Keratinocyte (primary cell): ENCODE results near the gene UBE2D3. TPM values are rescaled to one million over a fixed set of nuclear protein-coding genes. Genes with fewer than 3 reads are reported as not detected.

Experiments used
- DNase-seq: peaks from one replicate; pipeline ENCODE4 v3.0.0-alpha.2; 2011; ENCODE audit warnings: low read depth, missing footprints, low spot score
- FAIRE-seq: peaks from 2 replicates; lab custom pipeline; 2011; peaks lifted over from hg19 to GRCh38; lab: Jason Lieb, UNC
- H2AFZ ChIP-seq: 2 replicates; pipeline ENCODE4 v1.6.0; 2012; ENCODE audit warnings: low read length, control low read depth, inconsistent platforms; ENCODE audit not compliant: control insufficient read depth
- H3K27ac ChIP-seq: 2 replicates; pipeline ENCODE4 v1.5.1; 2011; ENCODE audit warnings: low read length; ENCODE audit not compliant: control insufficient read depth, insufficient read depth
- H3K27me3 ChIP-seq: 3 replicates; pipeline ENCODE4 v1.6.0; 2011; ENCODE audit warnings: low read length; ENCODE audit not compliant: control insufficient read depth, insufficient read depth; ENCODE audit errors: extremely low read depth
- H3K36me3 ChIP-seq, 2 experiments: 2 replicates in 1 of 2; 3 replicates in 1 of 2; pipeline ENCODE4 v1.5.1; 2011; ENCODE audit warnings: low read length in 2 of 2, mild to moderate bottlenecking in 1 of 2; ENCODE audit not compliant: control insufficient read depth in 2 of 2, insufficient read depth in 2 of 2; ENCODE audit errors: extremely low read depth in 1 of 2
- H3K4me1 ChIP-seq: 3 replicates; pipeline ENCODE4 v1.5.1; 2011; ENCODE audit warnings: low read length; ENCODE audit not compliant: control insufficient read depth, insufficient read depth; ENCODE audit errors: extremely low read depth
- H3K4me2 ChIP-seq: 3 replicates; pipeline ENCODE4 v1.6.0; 2011; ENCODE audit warnings: low read depth, low read length; ENCODE audit not compliant: control insufficient read depth, insufficient read depth; ENCODE audit errors: extremely low read depth
- H3K4me3 ChIP-seq, 3 experiments: fragments of 200-600 bp in 1 of 3; sonication (generic) in 1 of 3; 2 replicates in 2 of 3; 3 replicates in 1 of 3; pipeline ENCODE4 v1.5.1; 2011 to 2016; ENCODE audit warnings: low read length in 3 of 3, mild to moderate bottlenecking in 3 of 3, control low read depth in 2 of 3, inconsistent platforms in 1 of 3, low read depth in 1 of 3, mixed read lengths in 1 of 3, mixed run types in 1 of 3, moderate library complexity in 1 of 3; ENCODE audit not compliant: control insufficient read depth in 2 of 3, insufficient read depth in 2 of 3; ENCODE audit errors: extremely low read depth in 1 of 3
- H3K79me2 ChIP-seq: 2 replicates; pipeline ENCODE4 v1.6.0; 2012; ENCODE audit warnings: low read length; ENCODE audit not compliant: control insufficient read depth, insufficient read depth
- H3K9ac ChIP-seq: 3 replicates; pipeline ENCODE4 v1.6.0; 2011; ENCODE audit warnings: low read length; ENCODE audit not compliant: control insufficient read depth, insufficient read depth; ENCODE audit errors: extremely low read depth
- H3K9me1 ChIP-seq: 3 replicates; pipeline ENCODE4 v1.6.0; 2011; ENCODE audit warnings: low read length; ENCODE audit not compliant: control insufficient read depth, insufficient read depth; ENCODE audit errors: extremely low read depth
- H3K9me3 ChIP-seq: 2 replicates; pipeline ENCODE4 v1.5.1; 2012; ENCODE audit warnings: low read depth, low read length; ENCODE audit not compliant: control insufficient read depth
- H4K20me1 ChIP-seq: 3 replicates; pipeline ENCODE4 v1.6.0; 2011; ENCODE audit warnings: low read length; ENCODE audit not compliant: control insufficient read depth, insufficient read depth; ENCODE audit errors: extremely low read depth
- EZH2 ChIP-seq: IDR thresholded peaks from one replicate; pipeline ENCODE4 v1.6.1; 2012; ENCODE audit warnings: inconsistent platforms, mild to moderate bottlenecking, low read length, moderate library complexity
- dilution Hi-C: fragments of 300-500 bp; cut with MboI; formaldehyde crosslinking; loops from one replicate; pipeline ENCODE4 v1.7.0; 2020; ENCODE audit warnings: low sequenced_read_pairs; ENCODE audit not compliant: extremely low pct_ligation_motif_present
- polyA plus RNA-seq, 5 experiments: library from polyadenylated mRNA; depleted of rRNA in 3 of 5; stranded (reverse) in 3 of 5; stranded (forward) in 1 of 5; unstranded in 1 of 5; fragments of >200 nt; gene quantifications; 1 replicate in 1 of 5; 2 replicates in 3 of 5; 3 replicates in 1 of 5; pipeline versions ENCODE4 v1.2.1 to v1.2.3, GENCODE V29; 2011 to 2012; ENCODE audit warnings: missing spikeins in 2 of 5, low read depth in 1 of 5, low replicate concordance in 1 of 5
- TF ChIP-seq, protein P1 (sequence below), 3 experiments: IDR thresholded peaks in 1 of 3; conservative IDR thresholded peaks in 1 of 3; optimal IDR thresholded peaks in 1 of 3; 2 replicates in 2 of 3; 3 replicates in 1 of 3; pipeline versions ENCODE3 to v1.5.1; 2011; ENCODE audit warnings: low read length in 3 of 3, mild to moderate bottlenecking in 3 of 3, moderate library complexity in 2 of 3, control low read depth in 1 of 3, inconsistent platforms in 1 of 3; ENCODE audit not compliant: insufficient read depth in 2 of 3; ENCODE audit errors: extremely low read depth in 1 of 3

UBE2D3 gene
- polyA plus RNA-seq, 1 donor (not counting 4 experiments of a cell fraction or from before 2014, with no cell fraction given): 567 TPM

DNA sequence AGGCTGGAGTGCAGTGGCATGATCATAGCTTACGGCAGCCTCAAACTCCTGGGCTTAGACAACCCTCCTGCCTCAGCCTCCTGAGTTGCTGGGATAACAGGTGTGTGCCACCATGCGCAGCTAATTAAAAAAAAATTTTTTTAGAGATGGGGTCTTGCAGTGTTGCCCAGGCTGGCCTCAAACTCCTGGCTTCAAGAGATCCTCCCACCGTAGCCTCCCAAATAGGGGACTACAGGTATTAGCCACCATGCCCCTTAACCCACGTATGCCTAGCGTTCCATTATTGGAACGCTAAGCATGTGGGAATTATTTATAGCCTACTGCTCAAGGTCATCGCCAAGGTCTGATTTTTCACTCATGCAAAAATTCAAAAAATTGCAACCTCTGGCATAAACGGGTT, 20.3 kb upstream of the UBE2D3 start:
- Histone ChIP-seq H2AFZ (no peak overlapping the region), H4K20me1 (no peaks in the 10 kb centered on the region), H3K9me3 (no peaks in the 10 kb centered on the region), H3K27me3 (no peaks in the 10 kb centered on the region), H3K9ac (no peak overlapping the region), H3K4me2 (no peak overlapping the region), H3K9me1 (no peaks in the 10 kb centered on the region), H3K4me1 (no peaks in the 10 kb centered on the region), H3K4me3 (no peak overlapping the region), H3K79me2 (no peaks in the 10 kb centered on the region), H3K36me3 (no peaks in the 10 kb centered on the region), H3K27ac (no peak overlapping the region)
- DNase-seq (no peak), FAIRE-seq (no peak)
- dilution Hi-C loops: no loop called here
- no peak for TF ChIP-seq EZH2
- TF ChIP-seq, protein P1, sequence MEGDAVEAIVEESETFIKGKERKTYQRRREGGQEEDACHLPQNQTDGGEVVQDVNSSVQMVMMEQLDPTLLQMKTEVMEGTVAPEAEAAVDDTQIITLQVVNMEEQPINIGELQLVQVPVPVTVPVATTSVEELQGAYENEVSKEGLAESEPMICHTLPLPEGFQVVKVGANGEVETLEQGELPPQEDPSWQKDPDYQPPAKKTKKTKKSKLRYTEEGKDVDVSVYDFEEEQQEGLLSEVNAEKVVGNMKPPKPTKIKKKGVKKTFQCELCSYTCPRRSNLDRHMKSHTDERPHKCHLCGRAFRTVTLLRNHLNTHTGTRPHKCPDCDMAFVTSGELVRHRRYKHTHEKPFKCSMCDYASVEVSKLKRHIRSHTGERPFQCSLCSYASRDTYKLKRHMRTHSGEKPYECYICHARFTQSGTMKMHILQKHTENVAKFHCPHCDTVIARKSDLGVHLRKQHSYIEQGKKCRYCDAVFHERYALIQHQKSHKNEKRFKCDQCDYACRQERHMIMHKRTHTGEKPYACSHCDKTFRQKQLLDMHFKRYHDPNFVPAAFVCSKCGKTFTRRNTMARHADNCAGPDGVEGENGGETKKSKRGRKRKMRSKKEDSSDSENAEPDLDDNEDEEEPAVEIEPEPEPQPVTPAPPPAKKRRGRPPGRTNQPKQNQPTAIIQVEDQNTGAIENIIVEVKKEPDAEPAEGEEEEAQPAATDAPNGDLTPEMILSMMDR (optimal IDR thresholded peaks at IDR 0.05 in 1 of 3, IDR thresholded peaks at IDR 0.05 in 1 of 3, conservative IDR thresholded peaks at IDR 0.05 in 1 of 3; ENCODE audit: extremely low read depth in 1 of 3, insufficient read depth in 2 of 3, low read length in 3 of 3): no peak

DNA sequence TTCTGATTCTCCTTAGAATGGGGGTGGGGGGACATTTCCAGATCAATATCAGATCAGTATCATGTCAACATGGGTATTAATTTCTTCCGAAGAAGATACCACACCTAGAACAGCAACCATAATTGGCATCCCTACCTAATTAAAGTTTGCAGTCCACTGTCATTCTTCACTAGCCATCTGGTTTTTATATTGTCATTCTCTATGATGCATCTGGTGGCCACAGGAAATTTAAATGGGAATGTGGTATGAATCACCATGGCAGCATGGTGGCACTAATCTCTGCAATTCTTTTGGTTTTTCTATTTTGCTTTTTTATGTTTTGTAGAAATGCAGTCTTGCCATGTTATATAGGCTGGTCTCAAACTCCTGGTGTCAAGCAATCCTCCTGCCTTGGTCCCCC, 16.6 kb upstream of the UBE2D3 start:
- FAIRE-seq: no peak

More for the DNA sequence above, 16.6 kb upstream of the UBE2D3 start:
- no peaks in the 10 kb centered on the region for H4K20me1 ChIP-seq
- no peaks in the 10 kb centered on the region for H3K27me3 ChIP-seq
- dilution Hi-C loops: no loop called here
- H3K9me3 ChIP-seq: no peaks in the 10 kb centered on the region
- no peaks in the 10 kb centered on the region for H3K36me3 ChIP-seq
- no peak overlapping the region for H3K27ac ChIP-seq
- H3K9me1 ChIP-seq: no peaks in the 10 kb centered on the region
- DNase-seq: no peak
- TF ChIP-seq, protein P1 (optimal IDR thresholded peaks at IDR 0.05 in 1 of 3, IDR thresholded peaks at IDR 0.05 in 1 of 3, conservative IDR thresholded peaks at IDR 0.05 in 1 of 3; ENCODE audit: extremely low read depth in 1 of 3, insufficient read depth in 2 of 3, low read length in 3 of 3): no peak
- TF ChIP-seq EZH2: no peak
- H3K4me2 ChIP-seq: no peak overlapping the region
- no peak overlapping the region for H3K9ac ChIP-seq
- no peaks in the 10 kb centered on the region for H3K4me1 ChIP-seq
- H3K4me3 ChIP-seq: no peak overlapping the region
- H3K79me2 ChIP-seq: no peaks in the 10 kb centered on the region
- no peak overlapping the region for H2AFZ ChIP-seq
